ENCODE measurements around the gene U2AF1L4.
A peak's percentile ranks its signal among the peaks of the same experiment; 100 is the strongest.
"Not testable (repeated sequence)": the region's sequence is repeated elsewhere in the genome, so short reads cannot be mapped to it uniquely, and the experiment has no call there.

U2AF1L4 gene

DNA sequence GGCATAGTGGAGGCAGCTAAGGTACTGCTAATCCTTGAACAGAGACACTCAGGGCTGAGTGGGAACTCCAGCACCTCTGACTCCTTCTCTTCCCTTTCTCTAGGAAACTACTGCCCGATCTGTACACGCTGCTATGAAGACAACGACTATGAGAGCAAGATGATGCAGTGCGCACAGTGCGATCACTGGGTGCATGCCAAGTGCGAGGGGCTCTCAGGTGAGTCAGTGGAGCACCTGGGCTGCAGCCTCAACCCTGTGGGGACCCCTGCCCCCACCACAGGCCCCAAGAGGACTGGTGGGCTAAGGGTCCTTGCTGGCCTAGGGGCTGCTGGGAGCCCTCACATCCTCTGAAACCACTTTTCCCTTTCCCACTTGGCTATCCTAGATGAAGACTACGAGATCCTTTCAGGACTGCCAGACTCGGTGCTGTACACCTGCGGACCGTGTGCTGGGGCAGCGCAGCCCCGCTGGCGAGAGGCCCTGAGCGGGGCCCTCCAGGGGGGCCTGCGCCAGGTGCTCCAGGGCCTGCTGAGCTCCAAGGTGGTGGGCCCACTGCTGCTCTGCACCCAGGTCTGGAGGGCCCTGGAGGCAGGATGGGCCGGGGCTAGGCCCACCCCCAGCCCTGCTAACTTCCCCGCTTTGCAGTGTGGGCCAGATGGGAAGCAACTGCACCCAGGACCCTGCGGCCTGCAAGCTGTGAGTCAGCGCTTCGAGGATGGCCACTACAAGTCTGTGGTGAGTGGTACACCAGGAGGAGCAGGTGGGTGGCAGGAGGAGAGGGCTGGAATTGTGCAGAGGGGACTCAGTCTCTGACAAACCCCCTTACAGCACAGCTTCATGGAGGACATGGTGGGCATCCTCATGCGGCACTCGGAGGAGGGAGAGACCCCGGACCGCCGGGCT, 17.9 kb downstream of the U2AF1L4 start:
- H3K4me1 Mint-ChIP-seq (ENCODE audit: low read depth), result no peaks in the 10 kb centered on the region
- no peaks in the 10 kb centered on the region for H3K9me3 Mint-ChIP-seq
- DNase-seq (ENCODE audit: low spot score), result no peak
- peaks cover 78% of the 10 kb centered on the region for H3K36me3 Mint-ChIP-seq (ENCODE audit: low read depth)
- no peaks in the 10 kb centered on the region for H3K27me3 Mint-ChIP-seq (ENCODE audit: low read depth)
- H3K27ac Mint-ChIP-seq, result no peak overlapping the region
- H3K4me3 Mint-ChIP-seq, result no peak overlapping the region

GRCh38 chr19:35725216-35725861, 19.9 kb downstream of the U2AF1L4 start:
- no peak for DNase-seq (ENCODE audit: low spot score)
- Mint-ChIP-seq H3K27me3 (ENCODE audit: low read depth) (no peaks in the 10 kb centered on the region), H3K9me3 (no peaks in the 10 kb centered on the region), H3K4me3 (no peak overlapping the region), H3K27ac (no peak overlapping the region), H3K36me3 (ENCODE audit: low read depth) (peaks cover 73% of the 10 kb centered on the region), H3K4me1 (ENCODE audit: low read depth) (no peaks in the 10 kb centered on the region)

- no peak for DNase-seq (ENCODE audit: low spot score)
- H3K27me3 Mint-ChIP-seq (ENCODE audit: low read depth), result no peaks in the 10 kb centered on the region
- no peaks in the 10 kb centered on the region for H3K9me3 Mint-ChIP-seq
- H3K4me3 Mint-ChIP-seq, result no peak overlapping the region
- H3K36me3 Mint-ChIP-seq (ENCODE audit: low read depth), result peaks cover 68% of the 10 kb centered on the region
- H3K27ac Mint-ChIP-seq, result no peak overlapping the region
- peaks cover under 1% of the 10 kb centered on the region for H3K4me1 Mint-ChIP-seq (ENCODE audit: low read depth)
Observed at GRCh38 chr19:35724560-35724959, 20.7 kb downstream of the U2AF1L4 start.

- not testable (repeated sequence) for H3K4me3 Mint-ChIP-seq; H3K9me3 Mint-ChIP-seq; H3K27ac Mint-ChIP-seq; DNase-seq (ENCODE audit: low spot score); H3K4me1 Mint-ChIP-seq (ENCODE audit: low read depth); H3K27me3 Mint-ChIP-seq (ENCODE audit: low read depth)
- peaks cover 68% of the 10 kb centered on the region for H3K36me3 Mint-ChIP-seq (ENCODE audit: low read depth)
Observed at GRCh38 chr19:35724132-35724531, 21.1 kb downstream of the U2AF1L4 start.

DNA sequence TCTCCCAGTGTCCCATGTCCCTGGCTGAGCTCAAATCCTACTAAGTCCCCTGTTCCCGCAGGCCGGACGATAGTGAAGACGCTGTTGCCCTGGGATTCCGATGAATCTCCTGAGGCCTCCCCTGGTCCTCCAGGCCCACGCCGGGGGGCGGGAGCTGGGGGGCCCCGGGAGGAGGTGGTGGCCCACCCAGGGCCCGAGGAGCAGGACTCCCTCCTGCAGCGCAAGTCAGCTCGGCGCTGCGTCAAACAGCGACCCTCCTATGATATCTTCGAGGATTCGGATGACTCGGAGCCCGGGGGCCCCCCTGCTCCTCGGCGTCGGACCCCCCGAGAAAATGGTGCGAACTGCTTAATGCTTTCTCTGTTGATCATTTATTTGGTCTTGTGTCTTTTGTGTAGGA, 21.5 kb downstream of the U2AF1L4 start:
- peaks cover 68% of the 10 kb centered on the region for H3K36me3 Mint-ChIP-seq (ENCODE audit: low read depth)

GRCh38 chr19:35722897-35723296, 22.3 kb downstream of the U2AF1L4 start:
- peaks cover 61% of the 10 kb centered on the region for H3K36me3 Mint-ChIP-seq (ENCODE audit: low read depth)
- H3K4me3 Mint-ChIP-seq, result no peak overlapping the region
- peaks cover 8% of the 10 kb centered on the region for H3K4me1 Mint-ChIP-seq (ENCODE audit: low read depth)
- H3K27me3 Mint-ChIP-seq (ENCODE audit: low read depth), result no peaks in the 10 kb centered on the region
- DNase-seq (ENCODE audit: low spot score), result no peak
- H3K9me3 Mint-ChIP-seq, result no peaks in the 10 kb centered on the region
- H3K27ac Mint-ChIP-seq, result no peak overlapping the region

More for the DNA sequence above, 21.5 kb downstream of the U2AF1L4 start:
- Mint-ChIP-seq H3K27me3 (ENCODE audit: low read depth) (no peaks in the 10 kb centered on the region), H3K4me3 (no peak overlapping the region), H3K9me3 (no peaks in the 10 kb centered on the region), H3K27ac (no peak overlapping the region), H3K4me1 (ENCODE audit: low read depth) (peaks cover 8% of the 10 kb centered on the region)
- DNase-seq (ENCODE audit: low spot score), result no peak

DNA sequence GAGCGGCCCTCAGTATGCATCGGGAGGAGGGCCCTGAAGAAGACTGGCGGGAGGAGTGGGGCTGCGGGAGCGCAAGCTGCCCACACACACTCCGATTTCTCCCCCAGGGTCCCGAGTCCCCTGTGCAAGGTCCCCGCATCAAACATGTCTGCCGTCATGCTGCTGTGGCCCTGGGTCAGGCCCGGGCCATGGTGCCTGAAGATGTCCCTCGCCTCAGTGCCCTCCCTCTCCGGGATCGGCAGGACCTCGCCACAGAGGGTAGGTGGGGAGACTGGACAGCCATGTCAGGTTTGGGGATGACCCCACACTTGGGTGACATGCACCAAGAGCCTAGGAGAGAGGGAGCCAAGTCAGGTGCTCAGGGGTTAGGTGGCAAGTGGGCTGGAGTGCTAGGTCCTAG, 22.8 kb downstream of the U2AF1L4 start:
- H3K27ac Mint-ChIP-seq, result no peak overlapping the region
- H3K4me3 Mint-ChIP-seq, result no peak overlapping the region
- H3K27me3 Mint-ChIP-seq (ENCODE audit: low read depth), result no peaks in the 10 kb centered on the region
- peaks cover 8% of the 10 kb centered on the region for H3K4me1 Mint-ChIP-seq (ENCODE audit: low read depth)
- peaks cover 59% of the 10 kb centered on the region for H3K36me3 Mint-ChIP-seq (ENCODE audit: low read depth)
- no peaks in the 10 kb centered on the region for H3K9me3 Mint-ChIP-seq
- DNase-seq (ENCODE audit: low spot score), result no peak

DNA sequence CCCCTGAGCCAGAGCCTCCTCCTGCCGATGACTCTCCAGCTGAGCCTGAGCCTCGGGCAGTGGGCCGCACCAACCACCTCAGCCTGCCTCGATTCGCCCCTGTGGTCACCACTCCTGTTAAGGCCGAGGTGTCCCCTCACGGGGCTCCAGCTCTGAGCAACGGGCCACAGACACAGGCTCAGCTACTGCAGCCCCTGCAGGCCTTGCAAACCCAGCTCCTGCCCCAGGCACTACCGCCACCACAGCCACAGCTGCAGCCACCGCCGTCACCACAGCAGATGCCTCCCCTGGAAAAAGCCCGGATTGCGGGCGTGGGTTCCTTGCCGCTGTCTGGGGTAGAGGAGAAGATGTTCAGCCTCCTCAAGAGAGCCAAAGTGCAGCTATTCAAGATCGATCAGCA, 23.8 kb downstream of the U2AF1L4 start:
- no peaks in the 10 kb centered on the region for H3K9me3 Mint-ChIP-seq
- DNase-seq (ENCODE audit: low spot score), result no peak
- no peaks in the 10 kb centered on the region for H3K27me3 Mint-ChIP-seq (ENCODE audit: low read depth)
- H3K36me3 Mint-ChIP-seq (ENCODE audit: low read depth), result peaks cover 57% of the 10 kb centered on the region
- peaks cover 11% of the 10 kb centered on the region for H3K4me1 Mint-ChIP-seq (ENCODE audit: low read depth)
- H3K4me3 Mint-ChIP-seq, result no peak overlapping the region
- H3K27ac Mint-ChIP-seq, result no peak overlapping the region

DNA sequence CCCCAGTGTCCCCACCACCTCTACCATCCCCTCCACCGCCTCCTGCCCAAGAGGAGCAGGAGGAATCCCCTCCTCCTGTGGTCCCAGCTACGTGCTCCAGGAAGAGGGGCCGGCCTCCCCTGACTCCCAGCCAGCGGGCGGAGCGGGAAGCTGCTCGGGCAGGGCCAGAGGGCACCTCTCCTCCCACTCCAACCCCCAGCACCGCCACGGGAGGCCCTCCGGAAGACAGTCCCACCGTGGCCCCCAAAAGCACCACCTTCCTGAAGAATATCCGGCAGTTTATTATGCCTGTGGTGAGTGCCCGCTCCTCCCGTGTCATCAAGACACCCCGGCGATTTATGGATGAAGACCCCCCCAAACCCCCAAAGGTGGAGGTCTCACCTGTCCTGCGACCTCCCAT, 24.6 kb downstream of the U2AF1L4 start:
- Mint-ChIP-seq H3K27me3 (ENCODE audit: low read depth) (no peaks in the 10 kb centered on the region), H3K27ac (no peak overlapping the region), H3K36me3 (ENCODE audit: low read depth) (peaks cover 53% of the 10 kb centered on the region), H3K9me3 (no peaks in the 10 kb centered on the region), H3K4me1 (ENCODE audit: low read depth) (peaks cover 15% of the 10 kb centered on the region), H3K4me3 (no peak overlapping the region)
- no peak for DNase-seq (ENCODE audit: low spot score)

DNA sequence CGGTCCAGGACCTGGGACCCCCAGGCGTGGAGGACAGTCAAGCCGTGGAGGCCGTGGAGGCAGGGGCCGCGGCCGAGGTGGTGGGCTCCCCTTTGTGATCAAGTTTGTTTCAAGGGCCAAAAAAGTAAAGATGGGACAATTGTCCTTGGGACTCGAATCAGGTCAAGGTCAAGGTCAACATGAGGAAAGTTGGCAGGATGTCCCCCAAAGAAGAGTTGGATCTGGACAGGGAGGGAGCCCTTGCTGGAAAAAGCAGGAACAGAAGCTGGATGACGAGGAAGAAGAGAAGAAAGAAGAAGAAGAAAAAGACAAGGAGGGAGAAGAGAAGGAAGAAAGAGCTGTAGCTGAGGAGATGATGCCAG, 25.1 kb downstream of the U2AF1L4 start:
- no peak for DNase-seq (ENCODE audit: low spot score)
- H3K9me3 Mint-ChIP-seq, result no peaks in the 10 kb centered on the region
- no peak overlapping the region for H3K27ac Mint-ChIP-seq
- H3K4me1 Mint-ChIP-seq (ENCODE audit: low read depth), result peaks cover 16% of the 10 kb centered on the region
- peak overlapping the region; percentile 24 for H3K4me3 Mint-ChIP-seq
- H3K36me3 Mint-ChIP-seq (ENCODE audit: low read depth), result peaks cover 48% of the 10 kb centered on the region
- no peaks in the 10 kb centered on the region for H3K27me3 Mint-ChIP-seq (ENCODE audit: low read depth)

DNA sequence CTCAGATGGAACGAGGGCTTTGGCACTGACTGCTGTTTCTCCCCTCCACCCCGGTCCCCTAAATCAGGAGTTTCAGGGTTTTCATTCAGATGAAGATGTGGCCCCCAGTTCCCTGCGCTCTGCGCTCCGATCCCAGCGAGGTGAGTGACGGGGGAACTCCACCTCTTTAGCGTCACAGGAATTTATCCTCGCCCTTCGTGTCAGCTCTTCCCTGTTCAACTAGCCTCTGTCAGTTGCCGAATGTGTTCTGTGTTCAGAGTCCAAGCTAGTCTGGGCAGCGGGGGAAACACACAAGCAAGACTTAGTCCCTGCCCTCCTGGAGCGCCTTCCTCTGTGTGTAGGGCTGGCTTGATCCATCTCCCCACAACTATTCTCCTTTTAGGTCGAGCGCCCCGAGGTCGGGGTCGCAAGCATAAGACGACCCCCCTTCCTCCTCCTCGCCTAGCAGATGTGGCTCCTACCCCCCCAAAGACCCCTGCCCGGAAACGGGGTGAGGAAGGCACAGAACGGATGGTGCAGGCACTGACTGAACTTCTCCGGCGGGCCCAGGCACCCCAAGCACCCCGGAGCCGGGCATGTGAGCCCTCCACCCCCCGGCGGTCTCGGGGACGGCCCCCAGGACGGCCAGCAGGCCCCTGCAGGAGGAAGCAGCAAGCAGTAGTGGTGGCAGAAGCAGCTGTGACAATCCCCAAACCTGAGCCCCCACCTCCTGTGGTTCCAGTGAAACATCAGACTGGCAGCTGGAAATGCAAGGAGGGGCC, 25.6 kb downstream of the U2AF1L4 start:
- Mint-ChIP-seq H3K36me3 (ENCODE audit: low read depth) (peaks cover 47% of the 10 kb centered on the region), H3K9me3 (no peaks in the 10 kb centered on the region), H3K27me3 (ENCODE audit: low read depth) (no peaks in the 10 kb centered on the region), H3K27ac (peak overlapping the region; percentile 85), H3K4me1 (ENCODE audit: low read depth) (peaks cover 21% of the 10 kb centered on the region), H3K4me3 (peak overlapping the region; percentile 95)
- no peak for DNase-seq (ENCODE audit: low spot score)

- peak; percentile 57 for DNase-seq (ENCODE audit: low spot score)
- Mint-ChIP-seq H3K27me3 (ENCODE audit: low read depth) (no peaks in the 10 kb centered on the region), H3K4me3 (peak overlapping the region; percentile 95), H3K4me1 (ENCODE audit: low read depth) (peaks cover 32% of the 10 kb centered on the region), H3K27ac (peak overlapping the region; percentile 93), H3K36me3 (ENCODE audit: low read depth) (peaks cover 50% of the 10 kb centered on the region), H3K9me3 (no peaks in the 10 kb centered on the region)
Observed at GRCh38 chr19:35718345-35719041, 26.7 kb downstream of the U2AF1L4 start.

- peak within 1 kb of the TSS; percentile 94 for H3K27ac Mint-ChIP-seq
- peaks cover 36% of the 10 kb centered on the region for H3K4me1 Mint-ChIP-seq (ENCODE audit: low read depth)
- peak; percentile 98 for DNase-seq (ENCODE audit: low spot score)
- H3K36me3 Mint-ChIP-seq (ENCODE audit: low read depth), result peaks cover 44% of the 10 kb centered on the region
- H3K4me3 Mint-ChIP-seq, result peak within 1 kb of the TSS; percentile 95
- no peaks in the 10 kb centered on the region for H3K9me3 Mint-ChIP-seq
- no peaks in the 10 kb centered on the region for H3K27me3 Mint-ChIP-seq (ENCODE audit: low read depth)
Observed at GRCh38 chr19:35717665-35718344, 27.4 kb downstream of the U2AF1L4 start, which contains the start of gene KMT2B. Gene KMT2B (plus strand): TSS chr19:35718003. CDS start chr19:35718019, 16 bp downstream.

All from T-helper 2 cell treated with Interferon-gamma antibody and Interleukin-4, amounts not matched to agents 5 μg/mL and 100 μg/mL, for 36 hours (primary cell).